K562 (cell line): Measurements from ENCODE around the gene ATPAF2. TPM values are rescaled to one million over a fixed set of nuclear protein-coding genes. Genes with fewer than 3 reads are reported as not detected.

Experiments
- ARHGAP35 ChIP-seq: fragments of 450-650 bp; IDR thresholded peaks from 2 replicates; pipeline ENCODE4 v1.6.1; 2018; ENCODE audit not compliant: partially characterized antibody
- ATF1 ChIP-seq, 2 experiments: fragments of 450-650 bp in 1 of 2; IDR thresholded peaks; 2 replicates each; pipeline ENCODE4 v1.6.1; 2016; ENCODE audit warnings: missing compliant biosample characterization in 1 of 2, missing genetic modification characterization in 1 of 2
- C11orf30 ChIP-seq: fragments of 450-650 bp; IDR thresholded peaks from 2 replicates; pipeline ENCODE4 v1.6.1; 2016; ENCODE audit warnings: low read depth, mild to moderate bottlenecking
- CCAR2 ChIP-seq: fragments of 200-400 bp; formaldehyde crosslinking; IDR thresholded peaks from 2 replicates; pipeline ENCODE4 v1.6.1; 2017; ENCODE audit warnings: mild to moderate bottlenecking, low read depth, low read length
- CHCHD3 ChIP-seq: fragments of 250-450 bp; sonication (Bioruptor Pico); IDR thresholded peaks from 2 replicates; pipeline ENCODE4 v2.1.2; 2022; ENCODE audit warnings: mild to moderate bottlenecking
- DPF2 ChIP-seq: fragments of 450-650 bp; IDR thresholded peaks from 2 replicates; pipeline ENCODE4 v1.6.1; 2016
- MAFF ChIP-seq: IDR thresholded peaks from 2 replicates; pipeline ENCODE4 v1.6.1; 2012; ENCODE audit warnings: low read length, improper control_type of control experiment
- MAFK ChIP-seq: IDR thresholded peaks from 2 replicates; pipeline ENCODE4 v1.6.1; 2011; ENCODE audit warnings: low read length, improper control_type of control experiment
- MEIS2 ChIP-seq: fragments of 450-650 bp; IDR thresholded peaks from 2 replicates; pipeline ENCODE4 v1.6.1; 2014; ENCODE audit warnings: mild to moderate bottlenecking; ENCODE audit not compliant: partially characterized antibody
- NFE2 ChIP-seq: IDR thresholded peaks from 2 replicates; pipeline ENCODE4 v1.6.1; 2014; ENCODE audit warnings: antibody characterized with exemption, low read depth
- NRF1 ChIP-seq, 2 experiments: fragments of 450-650 bp; IDR thresholded peaks in 1 of 2; conservative IDR thresholded peaks in 1 of 2; 2 replicates each; pipeline ENCODE4 v1.6.1; 2014; ENCODE audit warnings: mild to moderate bottlenecking in 2 of 2
- PTRF ChIP-seq: fragments of 450-650 bp; IDR thresholded peaks from 2 replicates; pipeline ENCODE4 v1.6.1; 2016; ENCODE audit warnings: mild to moderate bottlenecking, missing genetic modification characterization, missing compliant biosample characterization
- RFX7 ChIP-seq: fragments of 250-450 bp; sonication (Bioruptor Pico); IDR thresholded peaks from 2 replicates; pipeline ENCODE4 v1.5.1; 2021; ENCODE audit warnings: mild to moderate bottlenecking
- SAP30 ChIP-seq: fragments of 200-600 bp; sonication (generic); IDR thresholded peaks from 2 replicates; pipeline ENCODE4 v1.6.1; 2012; ENCODE audit warnings: borderline replicate concordance, low read depth, mild to moderate bottlenecking, moderate library complexity, low read length, control low read depth, inconsistent platforms; ENCODE audit not compliant: insufficient read depth, poor library complexity, severe bottlenecking
- SIN3A ChIP-seq, 2 experiments: fragments of 150-350 bp in 1 of 2; IDR thresholded peaks; 2 replicates each; pipeline ENCODE4 v1.6.1; 2011 to 2016; ENCODE audit warnings: borderline replicate concordance in 2 of 2, low read depth in 2 of 2, low read length in 2 of 2, mild to moderate bottlenecking in 2 of 2, moderate library complexity in 2 of 2; ENCODE audit not compliant: control insufficient read depth in 1 of 2
- SMARCA4 ChIP-seq: fragments of 450-650 bp; IDR thresholded peaks from 2 replicates; pipeline ENCODE4 v1.6.1; 2016
- TRIM24 ChIP-seq, 2 experiments: fragments of 450-650 bp; IDR thresholded peaks; 2 replicates each; pipeline ENCODE4 v1.6.1; 2016
- TSC22D4 ChIP-seq: fragments of 450-650 bp; IDR thresholded peaks from 2 replicates; pipeline ENCODE4 v1.6.1; 2016; ENCODE audit warnings: missing genetic modification characterization, missing biosample characterization, control low read depth
- ZNF224 ChIP-seq: sonication (generic); formaldehyde crosslinking; IDR thresholded peaks from 2 replicates; pipeline ENCODE4 v1.8.0; 2022; ENCODE audit warnings: mild to moderate bottlenecking, missing genetic modification reagents
- ZNF316 ChIP-seq: fragments of 450-650 bp; IDR thresholded peaks from 2 replicates; pipeline ENCODE4 v1.6.1; 2016
- polyA plus RNA-seq, 8 experiments: library from polyadenylated mRNA; depleted of rRNA in 4 of 8; stranded (reverse) in 5 of 8; unstranded in 3 of 8; fragments of >200 nt; fragmentation: Nextera tagmentation in 2 of 8; fragmentation: Illumina TruSeq in 1 of 8; extraction: Ambion mirVana in 2 of 8; extraction: Trizol in 1 of 8; gene quantifications; 2 replicates each; pipeline versions ENCODE4 v1.2.1 to v1.2.3, GENCODE V29; 2011 to 2014; ENCODE audit warnings: inconsistent platforms in 1 of 8, missing spikeins in 1 of 8
- total RNA-seq, 7 experiments: library from RNA; depleted of rRNA in 6 of 7; stranded (reverse); fragments of >200 nt in 6 of 7; fragmentation: Illumina TruSeq in 2 of 7; extraction: Trizol in 2 of 7; gene quantifications; 2 replicates each; pipeline versions ENCODE4 v1.2.1 to v1.2.3, GENCODE V29; 2011 to 2021; ENCODE audit warnings: low replicate concordance in 1 of 7
- TF ChIP-seq, protein P1 (sequence below): IDR thresholded peaks from 2 replicates; pipeline ENCODE4 v1.6.1; 2012; ENCODE audit warnings: low read depth, low read length, improper control_type of control experiment, borderline replicate concordance
- TF ChIP-seq, protein P2 (sequence below): fragments of 450-650 bp; IDR thresholded peaks from 2 replicates; pipeline ENCODE4 v1.6.1; 2016
- TF ChIP-seq, protein P3 (sequence below): fragments of 250-450 bp; sonication (Bioruptor Pico); IDR thresholded peaks from 2 replicates; pipeline ENCODE4 v1.4.0; 2020; ENCODE audit warnings: mild to moderate bottlenecking
- TF ChIP-seq, protein P4 (sequence below): fragments of 450-650 bp; formaldehyde crosslinking; IDR thresholded peaks from 2 replicates; pipeline ENCODE4 v1.4.0; 2020; ENCODE audit warnings: mild to moderate bottlenecking, moderate library complexity

Gene ATPAF2
- total and polyA plus RNA-seq, 9 of the 15 experiments (the other 6 are each of a cell fraction or from before 2014, with no cell fraction given), result 2.1 to 19.2 (median 11.3) TPM

DNA sequence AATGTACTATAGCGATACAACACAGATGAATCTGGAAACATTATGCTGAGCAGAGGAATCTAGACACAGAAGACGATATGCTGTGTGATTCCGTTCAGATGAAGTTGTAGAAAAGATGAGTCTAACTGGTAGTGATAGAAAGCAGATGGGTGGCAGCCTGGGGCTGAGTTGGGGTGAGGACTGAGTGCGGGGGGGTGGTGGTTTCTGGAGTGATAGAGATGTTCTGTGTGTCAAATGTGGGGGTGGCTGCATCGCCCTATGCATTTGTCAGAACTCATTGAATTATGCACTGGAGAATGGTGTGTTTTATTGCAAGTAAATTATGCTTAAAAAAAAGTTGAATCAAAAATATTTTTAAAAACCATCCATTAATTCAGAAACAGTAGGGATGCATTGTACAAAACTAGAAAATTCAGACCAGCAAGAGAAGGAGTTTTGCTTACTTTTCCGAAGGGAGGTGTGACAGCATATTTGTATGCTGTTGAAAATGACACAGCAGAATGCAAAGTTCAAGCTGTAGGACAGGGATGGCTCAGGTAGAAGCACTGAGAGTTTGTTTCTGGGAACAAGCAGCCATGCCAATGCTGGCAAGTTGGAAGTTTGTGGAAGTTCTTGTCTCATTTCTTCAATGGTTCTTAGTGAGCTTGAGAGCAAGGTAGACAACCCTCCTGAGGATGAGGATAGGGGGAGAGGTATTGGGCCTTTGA is 35.8 kb upstream of the ATPAF2 start (continued):
- TF ChIP-seq TSC22D4 (tag), result no peak
- no peak for TF ChIP-seq ATF1 (CRISPR knock-in tag; IDR thresholded peaks at IDR 0.05)
- TF ChIP-seq ATF1 (tag; IDR thresholded peaks at IDR 0.05), result no peak
- TF ChIP-seq SMARCA4, result peak; percentile 39; the same call in 1 of the 2 replicates
- TF ChIP-seq, protein P1, sequence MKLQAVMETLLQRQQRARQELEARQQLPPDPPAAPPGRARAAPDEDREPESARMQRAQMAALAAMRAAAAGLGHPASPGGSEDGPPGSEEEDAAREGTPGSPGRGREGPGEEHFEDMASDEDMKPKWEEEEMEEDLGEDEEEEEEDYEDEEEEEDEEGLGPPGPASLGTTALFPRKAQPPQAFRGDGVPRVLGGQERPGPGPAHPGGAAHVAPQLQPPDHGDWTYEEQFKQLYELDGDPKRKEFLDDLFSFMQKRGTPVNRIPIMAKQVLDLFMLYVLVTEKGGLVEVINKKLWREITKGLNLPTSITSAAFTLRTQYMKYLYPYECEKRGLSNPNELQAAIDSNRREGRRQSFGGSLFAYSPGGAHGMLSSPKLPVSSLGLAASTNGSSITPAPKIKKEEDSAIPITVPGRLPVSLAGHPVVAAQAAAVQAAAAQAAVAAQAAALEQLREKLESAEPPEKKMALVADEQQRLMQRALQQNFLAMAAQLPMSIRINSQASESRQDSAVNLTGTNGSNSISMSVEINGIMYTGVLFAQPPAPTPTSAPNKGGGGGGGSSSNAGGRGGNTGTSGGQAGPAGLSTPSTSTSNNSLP, result no peak
- TF ChIP-seq, protein P2, sequence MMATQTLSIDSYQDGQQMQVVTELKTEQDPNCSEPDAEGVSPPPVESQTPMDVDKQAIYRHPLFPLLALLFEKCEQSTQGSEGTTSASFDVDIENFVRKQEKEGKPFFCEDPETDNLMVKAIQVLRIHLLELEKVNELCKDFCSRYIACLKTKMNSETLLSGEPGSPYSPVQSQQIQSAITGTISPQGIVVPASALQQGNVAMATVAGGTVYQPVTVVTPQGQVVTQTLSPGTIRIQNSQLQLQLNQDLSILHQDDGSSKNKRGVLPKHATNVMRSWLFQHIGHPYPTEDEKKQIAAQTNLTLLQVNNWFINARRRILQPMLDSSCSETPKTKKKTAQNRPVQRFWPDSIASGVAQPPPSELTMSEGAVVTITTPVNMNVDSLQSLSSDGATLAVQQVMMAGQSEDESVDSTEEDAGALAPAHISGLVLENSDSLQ, result 0 out of 2 replicates have a peak, but pooled peaks have one; percentile 19
- peak; percentile 88 for TF ChIP-seq C11orf30
- TF ChIP-seq SAP30, result no peak
- no peak for TF ChIP-seq ARHGAP35
- peak; percentile 67 for TF ChIP-seq MAFK
- TF ChIP-seq ZNF224 (CRISPR knock-in tag), result no peak
- no peak for TF ChIP-seq PTRF (tag)
- no peak for TF ChIP-seq CHCHD3 (CRISPR knock-in tag)
- TF ChIP-seq, protein P3, sequence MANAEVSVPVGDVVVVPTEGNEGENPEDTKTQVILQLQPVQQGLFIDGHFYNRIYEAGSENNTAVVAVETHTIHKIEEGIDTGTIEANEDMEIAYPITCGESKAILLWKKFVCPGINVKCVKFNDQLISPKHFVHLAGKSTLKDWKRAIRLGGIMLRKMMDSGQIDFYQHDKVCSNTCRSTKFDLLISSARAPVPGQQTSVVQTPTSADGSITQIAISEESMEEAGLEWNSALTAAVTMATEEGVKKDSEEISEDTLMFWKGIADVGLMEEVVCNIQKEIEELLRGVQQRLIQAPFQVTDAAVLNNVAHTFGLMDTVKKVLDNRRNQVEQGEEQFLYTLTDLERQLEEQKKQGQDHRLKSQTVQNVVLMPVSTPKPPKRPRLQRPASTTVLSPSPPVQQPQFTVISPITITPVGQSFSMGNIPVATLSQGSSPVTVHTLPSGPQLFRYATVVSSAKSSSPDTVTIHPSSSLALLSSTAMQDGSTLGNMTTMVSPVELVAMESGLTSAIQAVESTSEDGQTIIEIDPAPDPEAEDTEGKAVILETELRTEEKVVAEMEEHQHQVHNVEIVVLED (CRISPR knock-in tag), result no peak
- TF ChIP-seq DPF2, result 0 out of 2 replicates have a peak, but pooled peaks have one; percentile 20
- TF ChIP-seq ZNF316, result peak; percentile 90
- TF ChIP-seq, protein P4, sequence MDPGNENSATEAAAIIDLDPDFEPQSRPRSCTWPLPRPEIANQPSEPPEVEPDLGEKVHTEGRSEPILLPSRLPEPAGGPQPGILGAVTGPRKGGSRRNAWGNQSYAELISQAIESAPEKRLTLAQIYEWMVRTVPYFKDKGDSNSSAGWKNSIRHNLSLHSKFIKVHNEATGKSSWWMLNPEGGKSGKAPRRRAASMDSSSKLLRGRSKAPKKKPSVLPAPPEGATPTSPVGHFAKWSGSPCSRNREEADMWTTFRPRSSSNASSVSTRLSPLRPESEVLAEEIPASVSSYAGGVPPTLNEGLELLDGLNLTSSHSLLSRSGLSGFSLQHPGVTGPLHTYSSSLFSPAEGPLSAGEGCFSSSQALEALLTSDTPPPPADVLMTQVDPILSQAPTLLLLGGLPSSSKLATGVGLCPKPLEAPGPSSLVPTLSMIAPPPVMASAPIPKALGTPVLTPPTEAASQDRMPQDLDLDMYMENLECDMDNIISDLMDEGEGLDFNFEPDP (CRISPR knock-in tag), result no peak
- TF ChIP-seq SIN3A (IDR thresholded peaks at IDR 0.05; ENCODE audit: borderline replicate concordance in 2 of 2, control insufficient read depth in 1 of 2, low read depth in 2 of 2, low read length in 2 of 2), result no peak
- no peak for TF ChIP-seq CCAR2
- TF ChIP-seq MEIS2, result peak; percentile 23
- no peak for TF ChIP-seq TRIM24 (IDR thresholded peaks at IDR 0.05)
- TF ChIP-seq MAFF, result peak; percentile 71
- no peak for TF ChIP-seq RFX7 (CRISPR knock-in tag)
- TF ChIP-seq NFE2, result peak; percentile 92
- TF ChIP-seq NRF1 (conservative IDR thresholded peaks at IDR 0.05 in 1 of 2, IDR thresholded peaks at IDR 0.05 in 1 of 2), result no peak
